GM23248 (cell line): ENCODE results near the gene TENT4A. TPM values are rescaled to one million over a fixed set of nuclear protein-coding genes. Genes with fewer than 3 reads are reported as not detected.
A peak's percentile ranks its signal among the peaks of the same experiment; 100 is the strongest.

Experiments
- DNase-seq: peaks from one replicate; pipeline ENCODE4 v3.0.0-alpha.2; 2015
- H2AFZ ChIP-seq: fragments of 200-600 bp; sonication (generic); 2 replicates; pipeline ENCODE4 v1.6.1; 2016; ENCODE audit warnings: antibody characterized with exemption
- H3F3A ChIP-seq: fragments of 200-600 bp; sonication (generic); 2 replicates; pipeline ENCODE4 v1.6.1; 2016; ENCODE audit warnings: mild to moderate bottlenecking, antibody characterized with exemption, mixed run types; ENCODE audit not compliant: insufficient read depth
- H3K27ac ChIP-seq: fragments of 200-600 bp; sonication (generic); 2 replicates; pipeline ENCODE4 v1.5.1; 2016; ENCODE audit warnings: mild to moderate bottlenecking
- H3K27me3 ChIP-seq: fragments of 200-600 bp; sonication (generic); replicated peaks from 2 replicates; pipeline ENCODE4 v1.6.1; 2016; ENCODE audit warnings: mild to moderate bottlenecking; ENCODE audit not compliant: insufficient read depth
- H3K36me3 ChIP-seq: fragments of 200-600 bp; sonication (generic); 2 replicates; pipeline ENCODE4 v1.6.1; 2016; ENCODE audit warnings: low read depth, mild to moderate bottlenecking
- H3K4me1 ChIP-seq: fragments of 200-600 bp; sonication (generic); 2 replicates; pipeline ENCODE4 v1.6.1; 2016; ENCODE audit warnings: mild to moderate bottlenecking; ENCODE audit not compliant: insufficient read depth
- H3K4me2 ChIP-seq: fragments of 200-600 bp; sonication (generic); one replicate; pipeline ENCODE4 v1.6.1; 2016; ENCODE audit warnings: mild to moderate bottlenecking; ENCODE audit not compliant: unreplicated experiment
- H3K4me3 ChIP-seq: fragments of 200-600 bp; sonication (generic); 2 replicates; pipeline ENCODE4 v1.5.1; 2016; ENCODE audit warnings: mild to moderate bottlenecking
- H3K79me2 ChIP-seq: fragments of 200-600 bp; sonication (generic); 2 replicates; pipeline ENCODE4 v1.6.1; 2016; ENCODE audit warnings: mild to moderate bottlenecking; ENCODE audit not compliant: insufficient read depth
- H3K9ac ChIP-seq: fragments of 200-600 bp; sonication (generic); 2 replicates; pipeline ENCODE4 v1.6.1; 2016; ENCODE audit warnings: mild to moderate bottlenecking
- H3K9me2 ChIP-seq: fragments of 200-600 bp; sonication (generic); 2 replicates; pipeline ENCODE4 v1.6.1; 2016; ENCODE audit warnings: mixed run types, mild to moderate bottlenecking, moderate library complexity; ENCODE audit not compliant: insufficient read depth
- H3K9me3 ChIP-seq: fragments of 200-600 bp; sonication (generic); one replicate; pipeline ENCODE4 v1.6.1; 2017; ENCODE audit warnings: low read depth
- H4K20me1 ChIP-seq: fragments of 200-600 bp; sonication (generic); 2 replicates; pipeline ENCODE4 v1.6.0; 2016; ENCODE audit not compliant: insufficient read depth
- EZH2 ChIP-seq: fragments of 200-600 bp; sonication (generic); IDR thresholded peaks from 2 replicates; pipeline ENCODE4 v1.6.1; 2018; ENCODE audit warnings: antibody characterized with exemption, mild to moderate bottlenecking; ENCODE audit not compliant: insufficient read depth, poor library complexity, severe bottlenecking
- EZH2phosphoT487 ChIP-seq: fragments of 200-600 bp; sonication (generic); IDR thresholded peaks from 2 replicates; pipeline ENCODE4 v1.6.1; 2018; ENCODE audit warnings: antibody characterized with exemption, moderate library complexity, mild to moderate bottlenecking, low read depth; ENCODE audit not compliant: insufficient read depth
- WGBS, 2 experiments: methylation state at CpG; one replicate each; pipeline ENCODE4 v1.1.6; 2015 to 2017; ENCODE audit warnings: low lambda C conversion rate in 2 of 2, low coverage in 1 of 2; ENCODE audit errors: missing lambda C conversion rate in 2 of 2; 5-methylcytosine and 5-hydroxymethylcytosine counted together
- in situ Hi-C: fragments of 300-500 bp; cut with MboI; formaldehyde crosslinking; loops from 2 replicates; pipeline ENCODE4 v1.15.0; 2020
- polyA plus RNA-seq: library from polyadenylated mRNA; unstranded; fragments of >200 nt; fragmentation: Nextera tagmentation; extraction: Ambion mirVana; gene quantifications from 2 replicates; pipeline ENCODE4 v1.2.1, GENCODE V29; 2016
- total RNA-seq: library from RNA; depleted of rRNA; stranded (reverse); fragments of >200 nt; shearing (Covaris generic); gene quantifications from 2 replicates; pipeline ENCODE4 v1.2.3, GENCODE V29; 2014

The TENT4A gene
- total and polyA plus RNA-seq, 2 experiments from 2014 or later = 3.0 to 17.6 TPM

- Histone ChIP-seq H3K9me2 (no peaks in the 10 kb centered on the region), H2AFZ (no peak overlapping the region), H3K9me3 (no peaks in the 10 kb centered on the region), H3K27ac (no peak overlapping the region), H3K4me3 (no peak overlapping the region), H3K4me1 (no peaks in the 10 kb centered on the region), H3K36me3 (peaks cover 27% of the 10 kb centered on the region; the same call in 1 of the 2 replicates), H3F3A (peaks cover 16% of the 10 kb centered on the region; the same call in 1 of the 2 replicates), H4K20me1 (0 out of 2 replicates have a peak, but pooled peaks cover 3% of the 10 kb centered on the region), H3K79me2 (peaks cover 100% of the 10 kb centered on the region), H3K4me2 (no peak overlapping the region), H3K27me3 (no peaks in the 10 kb centered on the region), H3K9ac (no peak overlapping the region)
- in situ Hi-C loops = loop anchor here (25.0 kb wide), 1 partner anchor 106 kb away; the partner anchor contains the start of genes NSUN2 and SRD5A1
- 73 to 80% methylated on average over 10 of the region's 10 CpGs for WGBS, 2 experiments
- TF ChIP-seq EZH2 (no peak), EZH2phosphoT487 (no peak)
- DNase-seq = no peak
Measured at GRCh38 chr5:6743161-6743560, 29.9 kb downstream of the TENT4A start.

- Histone ChIP-seq H3K27me3 (no peaks in the 10 kb centered on the region), H4K20me1 (peaks cover 8% of the 10 kb centered on the region; the same call in 1 of the 2 replicates), H3K4me3 (no peak overlapping the region), H3K9me3 (no peaks in the 10 kb centered on the region), H3K27ac (no peak overlapping the region), H3K4me1 (no peaks in the 10 kb centered on the region), H3F3A (peaks cover 16% of the 10 kb centered on the region; the same call in 1 of the 2 replicates), H3K36me3 (peaks cover 13% of the 10 kb centered on the region; the same call in 1 of the 2 replicates), H3K9me2 (no peaks in the 10 kb centered on the region), H2AFZ (no peak overlapping the region), H3K9ac (no peak overlapping the region), H3K4me2 (no peak overlapping the region), H3K79me2 (peaks cover 100% of the 10 kb centered on the region)
- 62 to 65% methylated on average over 12 of the region's 12 CpGs for WGBS, 2 experiments
- no peak for TF ChIP-seq EZH2phosphoT487
- no peak for TF ChIP-seq EZH2
- no peak for DNase-seq
- in situ Hi-C loops = loop anchor here (25.0 kb wide), 1 partner anchor 108 kb away; the partner anchor contains the start of genes NSUN2 and SRD5A1
Measured at GRCh38 chr5:6744841-6745705, 31.8 kb downstream of the TENT4A start.

GRCh38 chr5:6745706-6746222 lies 32.5 kb downstream of the TENT4A start:
- no peak for TF ChIP-seq EZH2phosphoT487
- no peak for TF ChIP-seq EZH2
- Histone ChIP-seq H3K27ac (no peak overlapping the region), H3K9me2 (no peaks in the 10 kb centered on the region), H3K36me3 (peaks cover 9% of the 10 kb centered on the region; the same call in 1 of the 2 replicates), H3K4me2 (no peak overlapping the region), H3K4me1 (no peaks in the 10 kb centered on the region), H3K27me3 (no peaks in the 10 kb centered on the region), H3F3A (peaks cover 16% of the 10 kb centered on the region; the same call in 1 of the 2 replicates), H3K9ac (no peak overlapping the region), H3K9me3 (no peaks in the 10 kb centered on the region), H3K4me3 (no peak overlapping the region), H3K79me2 (peaks cover 99% of the 10 kb centered on the region), H4K20me1 (peaks cover 8% of the 10 kb centered on the region; the same call in 1 of the 2 replicates), H2AFZ (no peak overlapping the region)
- WGBS, 2 experiments = 71 to 73% methylated on average over 10 of the region's 10 CpGs
- in situ Hi-C loops = loop anchor here (25.0 kb wide), 1 partner anchor 108 kb away; the partner anchor contains the start of genes NSUN2 and SRD5A1
- DNase-seq = peak; percentile 75

- H3K9ac ChIP-seq = no peak overlapping the region
- H3K4me1 ChIP-seq = no peaks in the 10 kb centered on the region
- peaks cover 99% of the 10 kb centered on the region for H3K79me2 ChIP-seq
- H3K4me2 ChIP-seq = no peak overlapping the region
- peaks cover 16% of the 10 kb centered on the region; the same call in 1 of the 2 replicates for H3F3A ChIP-seq
- H3K27me3 ChIP-seq = no peaks in the 10 kb centered on the region
- H2AFZ ChIP-seq = no peak overlapping the region
- WGBS, 2 experiments = 75 to 85% methylated on average over 9 of the region's 9 CpGs
- H3K4me3 ChIP-seq = no peak overlapping the region
- peaks cover 14% of the 10 kb centered on the region for H3K36me3 ChIP-seq
- no peak overlapping the region for H3K27ac ChIP-seq
- no peak for DNase-seq
- TF ChIP-seq EZH2 (no peak), EZH2phosphoT487 (no peak)
- H4K20me1 ChIP-seq = peaks cover 8% of the 10 kb centered on the region; the same call in 1 of the 2 replicates
- no peaks in the 10 kb centered on the region for H3K9me2 ChIP-seq
- no peaks in the 10 kb centered on the region for H3K9me3 ChIP-seq
- in situ Hi-C loops = loop anchor here (25.0 kb wide), 1 partner anchor 109 kb away; the partner anchor contains the start of genes NSUN2 and SRD5A1
Measured at GRCh38 chr5:6746244-6746643, 33.0 kb downstream of the TENT4A start.
